ENCODE data around the gene ADAMTS9.

Gene ADAMTS9

GRCh38 chr3:64494526-64494925, 193.3 kb downstream of the ADAMTS9 start:
- no peak for DNase-seq (ENCODE audit: low read depth in 2 of 2)

DNA sequence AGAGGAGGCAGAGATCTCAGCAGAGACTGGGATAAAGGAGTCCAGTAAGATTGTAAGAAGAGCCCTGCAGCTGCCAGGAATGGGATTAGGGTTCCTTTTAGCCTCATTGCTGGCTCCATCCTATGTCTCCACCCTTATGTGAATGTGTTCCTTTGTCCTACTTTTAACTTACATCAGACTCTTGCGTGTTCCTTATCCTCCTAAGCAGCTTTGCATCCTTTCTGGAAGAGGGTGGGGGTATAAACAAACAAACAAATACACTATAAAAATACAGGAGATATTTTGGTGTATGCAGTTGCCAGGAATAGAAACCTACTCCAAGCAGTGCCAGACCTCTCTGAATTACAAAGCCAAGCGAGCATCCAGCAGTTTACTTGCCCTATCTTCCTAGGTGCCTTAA, 194.7 kb downstream of the ADAMTS9 start:
- DNase-seq (ENCODE audit: low read depth in 2 of 2) = no peak

DNA sequence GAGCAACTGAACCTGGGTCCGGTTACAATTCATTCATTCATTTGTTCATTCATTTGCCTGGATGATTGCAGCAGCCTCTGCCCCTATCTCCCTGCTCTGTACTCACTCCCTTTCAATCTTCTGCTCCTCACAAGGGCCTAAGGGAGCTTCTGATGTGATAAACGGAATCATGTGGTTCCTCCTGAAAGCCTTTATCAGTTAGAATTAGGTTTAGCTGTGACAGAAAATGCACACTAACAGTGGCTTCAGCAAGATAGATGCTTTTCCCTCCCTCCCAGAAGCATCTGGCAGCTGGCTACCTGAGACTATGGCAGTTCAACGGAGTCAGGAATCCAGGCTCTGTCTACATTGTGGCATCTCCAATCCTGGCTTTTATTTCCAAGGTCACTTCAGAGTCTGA, 196.0 kb downstream of the ADAMTS9 start:
- no peak for DNase-seq (ENCODE audit: low read depth in 2 of 2)

GRCh38 chr3:64490180-64490724, 197.5 kb downstream of the ADAMTS9 start:
- DNase-seq (ENCODE audit: low read depth in 2 of 2) = no peak

DNA sequence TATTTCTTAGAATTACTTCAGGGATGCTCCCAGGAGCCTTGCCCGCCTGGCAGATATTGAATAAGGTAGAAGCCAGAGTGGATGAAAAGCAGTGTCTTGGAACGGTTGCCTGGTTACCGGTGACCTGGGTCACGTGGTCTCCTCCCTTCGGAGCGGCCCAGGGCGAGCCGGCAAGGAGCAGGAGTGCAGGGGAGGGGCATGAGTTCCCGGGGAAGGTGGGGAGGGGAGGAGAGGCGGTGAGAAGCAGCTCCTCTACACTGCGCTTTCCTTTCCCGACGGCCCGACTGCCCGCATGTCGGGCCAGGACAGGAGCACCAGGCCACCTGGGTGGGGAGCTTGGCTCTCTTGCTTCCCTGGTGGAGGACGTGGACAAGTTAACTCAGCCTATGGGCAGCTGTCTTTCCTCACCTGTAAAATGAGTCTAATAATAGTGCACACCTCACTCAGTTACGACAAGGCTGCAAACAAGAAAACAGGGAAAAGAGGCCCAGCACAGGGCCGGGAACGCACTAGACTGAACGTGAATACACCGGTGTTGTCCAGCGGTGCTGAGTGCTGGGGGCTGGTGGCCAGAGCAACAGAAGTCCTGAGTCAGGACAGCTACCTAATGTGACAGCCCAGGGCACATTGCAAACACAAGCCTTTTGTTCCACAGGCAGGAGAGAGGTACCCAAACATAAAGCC, 198.3 kb downstream of the ADAMTS9 start:
- DNase-seq (ENCODE audit: low read depth in 2 of 2) = no peak

GRCh38 chr3:64488939-64489338, 198.9 kb downstream of the ADAMTS9 start:
- no peak for DNase-seq (ENCODE audit: low read depth in 2 of 2)

DNA sequence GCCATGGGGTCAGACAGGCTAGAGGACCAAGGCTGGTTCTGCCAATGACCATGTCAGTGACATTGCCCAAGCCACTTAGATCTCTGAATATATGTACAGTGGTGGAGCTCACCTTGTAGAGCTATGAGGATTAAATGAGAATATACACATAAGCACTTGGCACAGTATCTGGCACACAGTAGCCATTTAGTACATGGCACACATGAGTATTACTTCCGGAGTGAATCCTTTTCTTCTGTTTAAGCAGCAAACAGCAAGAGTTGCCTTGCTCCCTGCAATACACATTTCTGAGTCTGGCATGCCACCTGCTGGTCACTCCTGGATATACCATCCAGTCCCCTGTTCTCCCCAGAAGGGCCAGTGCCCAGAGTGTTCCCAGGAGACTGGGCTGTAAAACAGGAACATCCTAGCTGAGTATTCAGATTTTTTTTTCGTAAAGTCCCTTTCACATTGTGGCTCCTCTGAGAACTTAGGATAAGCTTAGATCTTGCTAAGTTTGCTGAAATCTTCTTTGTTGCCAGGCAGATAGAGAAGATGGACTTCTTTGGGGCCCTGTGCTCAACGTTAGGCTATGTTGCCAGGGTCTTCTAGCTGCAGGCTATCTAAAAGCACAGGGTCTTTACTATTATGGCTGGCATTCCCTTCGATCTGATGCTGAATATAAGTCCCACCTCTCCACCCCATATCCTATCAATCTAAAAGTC, 203.4 kb downstream of the ADAMTS9 start:
- peak; percentile 38 to 58 for DNase-seq (ENCODE audit: low read depth in 2 of 2)

GRCh38 chr3:64483467-64483866, 204.3 kb downstream of the ADAMTS9 start:
- DNase-seq (ENCODE audit: low read depth in 2 of 2) = no peak

DNA sequence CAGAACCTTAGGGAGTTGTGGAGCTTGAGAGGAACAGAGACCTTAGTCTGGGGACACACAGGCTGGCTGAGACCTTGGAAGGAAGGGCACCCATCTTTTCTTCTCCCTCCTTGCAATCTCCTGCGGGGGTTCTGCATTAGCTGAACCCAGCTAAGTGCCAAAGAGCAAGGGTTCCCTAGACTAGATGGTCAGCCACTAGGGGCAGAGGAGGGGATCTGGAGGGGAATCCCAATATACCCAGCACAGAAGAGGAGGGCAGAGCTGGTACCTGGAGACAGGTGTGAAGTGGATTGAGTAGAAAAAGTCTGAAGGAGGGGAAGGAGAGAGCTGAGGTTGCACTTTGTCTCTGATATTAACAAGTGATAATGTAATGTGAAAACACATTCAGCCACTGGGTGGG, 212.8 kb downstream of the ADAMTS9 start:
- no peak for DNase-seq (ENCODE audit: low read depth in 2 of 2)

- no peak for DNase-seq (ENCODE audit: low read depth in 2 of 2)
Observed at GRCh38 chr3:64473466-64473865, 214.3 kb downstream of the ADAMTS9 start.

- DNase-seq (ENCODE audit: low read depth in 2 of 2) = no peak
Observed at GRCh38 chr3:64470436-64470835, 217.4 kb downstream of the ADAMTS9 start.

DNA sequence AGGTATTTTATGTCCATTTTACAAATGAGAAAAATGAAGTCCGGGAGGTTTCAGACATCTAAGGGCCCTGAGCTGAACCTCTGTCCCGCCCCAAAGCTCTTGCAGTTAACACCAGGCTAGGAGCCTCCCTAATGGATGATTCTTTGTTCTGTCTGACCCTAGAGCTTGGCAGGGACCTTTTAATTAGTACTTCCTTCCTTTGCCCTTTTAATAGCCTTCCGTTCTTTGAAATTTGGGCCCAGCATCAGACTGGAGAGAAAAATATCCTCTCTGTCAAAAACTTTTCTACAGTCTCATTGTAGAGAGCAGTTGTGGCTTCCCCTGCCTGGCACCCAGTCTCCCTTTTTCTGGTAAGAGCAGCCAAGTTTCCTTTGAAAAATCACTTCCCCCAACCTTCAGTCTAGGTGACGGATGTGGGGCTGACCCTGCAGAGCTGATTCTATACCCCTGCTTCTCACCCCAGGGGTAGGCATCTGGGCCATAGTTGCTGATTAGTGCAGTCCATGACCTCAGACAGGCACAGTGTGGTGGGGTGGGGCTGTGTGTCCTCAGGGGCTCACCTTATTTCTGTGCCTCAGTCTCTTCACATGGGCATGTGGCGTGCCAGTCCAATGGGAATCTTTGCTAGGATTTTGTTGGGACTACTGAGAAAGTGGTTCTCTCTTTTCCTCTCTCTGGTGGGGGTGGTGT, 220.4 kb downstream of the ADAMTS9 start:
- no peak for DNase-seq (ENCODE audit: low read depth in 2 of 2)
